NCI-H128 (cell line): ENCODE data around the gene TRAPPC13.
"Not testable (repeated sequence)": the region's sequence is repeated elsewhere in the genome, so short reads cannot be mapped to it uniquely, and the experiment has no call there.

Experiments
- DNase-seq: peaks from one replicate; lab custom pipeline; 2025; ENCODE audit not compliant: unreplicated experiment; lab: John Stamatoyannopoulos, UW

The TRAPPC13 gene, protein sequence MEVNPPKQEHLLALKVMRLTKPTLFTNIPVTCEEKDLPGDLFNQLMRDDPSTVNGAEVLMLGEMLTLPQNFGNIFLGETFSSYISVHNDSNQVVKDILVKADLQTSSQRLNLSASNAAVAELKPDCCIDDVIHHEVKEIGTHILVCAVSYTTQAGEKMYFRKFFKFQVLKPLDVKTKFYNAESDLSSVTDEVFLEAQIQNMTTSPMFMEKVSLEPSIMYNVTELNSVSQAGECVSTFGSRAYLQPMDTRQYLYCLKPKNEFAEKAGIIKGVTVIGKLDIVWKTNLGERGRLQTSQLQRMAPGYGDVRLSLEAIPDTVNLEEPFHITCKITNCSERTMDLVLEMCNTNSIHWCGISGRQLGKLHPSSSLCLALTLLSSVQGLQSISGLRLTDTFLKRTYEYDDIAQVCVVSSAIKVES

DNA sequence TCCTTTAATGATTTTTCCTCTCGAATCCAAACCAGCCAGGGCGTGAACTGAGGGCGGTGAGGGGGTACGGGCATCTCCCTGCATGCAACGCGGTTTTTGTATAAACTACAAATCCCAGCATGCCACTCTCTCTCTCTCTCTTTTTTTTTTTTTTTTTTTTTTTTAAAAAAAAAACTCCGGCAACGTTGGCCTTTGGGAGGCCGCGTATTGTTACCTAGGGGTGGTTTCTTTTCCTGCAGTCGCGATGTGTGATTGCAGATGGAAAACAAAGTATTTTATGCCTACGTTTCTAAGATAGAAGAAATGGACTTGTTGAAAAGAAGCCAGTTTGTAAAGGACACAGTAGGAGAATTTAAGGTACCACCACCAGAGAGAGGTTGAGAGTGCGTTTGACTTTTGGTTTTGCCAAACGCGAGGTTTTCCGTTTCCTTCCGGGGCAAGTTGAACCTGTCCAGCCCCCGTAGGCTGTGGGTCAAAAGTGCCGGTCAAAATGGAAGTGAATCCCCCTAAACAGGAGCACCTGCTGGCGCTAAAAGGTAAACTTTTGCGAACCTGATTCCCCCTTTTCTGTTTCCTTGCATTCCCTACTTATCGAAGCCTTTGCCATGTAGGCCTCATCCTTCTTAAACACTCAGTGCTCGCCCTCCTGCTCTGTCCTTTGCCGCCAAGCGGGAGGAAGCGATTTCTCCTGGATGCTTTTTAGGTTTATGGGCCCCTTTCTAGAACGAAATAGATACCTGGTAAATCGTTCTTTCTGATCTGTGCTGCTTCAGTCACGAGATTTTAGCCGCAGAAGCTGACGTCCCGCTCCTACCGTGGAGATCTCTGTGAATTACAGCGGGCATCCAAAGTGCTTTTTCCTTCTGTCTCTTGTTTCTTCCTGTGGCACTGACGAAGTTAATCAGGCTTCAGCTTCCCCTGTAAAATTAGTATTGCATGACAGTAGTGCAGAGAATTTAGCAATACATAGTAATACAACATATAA is at the start of gene TRAPPC13, which contains the start of gene SHLD3:
Gene TRAPPC13 (plus strand): TSS at position 457 of the 985 bp plus-strand sequence. CDS start 34 bp downstream, at position 491.
Gene SHLD3 (plus strand): TSS at position 457 of the 985 bp plus-strand sequence. CDS start 4,561 bp downstream, outside the sequence.
- peak; percentile 78 for DNase-seq

DNA sequence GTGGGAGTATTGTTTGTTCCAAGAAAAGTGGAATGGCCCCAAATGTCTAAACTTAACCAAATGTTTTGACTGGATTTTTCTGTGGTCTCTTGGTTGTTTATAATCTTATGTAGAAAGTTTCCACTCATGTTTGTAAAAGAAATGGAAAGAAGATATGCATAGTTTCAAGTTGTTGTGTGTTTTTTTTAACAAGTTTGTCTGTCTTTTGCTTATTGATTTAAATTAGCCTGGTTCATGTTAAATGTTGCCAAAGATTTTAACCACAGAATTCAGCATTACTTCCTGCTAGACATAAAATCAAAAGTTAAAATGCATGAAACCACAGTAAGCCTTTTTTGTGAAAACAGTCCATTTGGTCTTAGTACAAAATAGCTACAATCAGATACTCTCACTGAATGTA is 47.7 kb upstream of the TRAPPC13 start:
- no peak for DNase-seq

DNA sequence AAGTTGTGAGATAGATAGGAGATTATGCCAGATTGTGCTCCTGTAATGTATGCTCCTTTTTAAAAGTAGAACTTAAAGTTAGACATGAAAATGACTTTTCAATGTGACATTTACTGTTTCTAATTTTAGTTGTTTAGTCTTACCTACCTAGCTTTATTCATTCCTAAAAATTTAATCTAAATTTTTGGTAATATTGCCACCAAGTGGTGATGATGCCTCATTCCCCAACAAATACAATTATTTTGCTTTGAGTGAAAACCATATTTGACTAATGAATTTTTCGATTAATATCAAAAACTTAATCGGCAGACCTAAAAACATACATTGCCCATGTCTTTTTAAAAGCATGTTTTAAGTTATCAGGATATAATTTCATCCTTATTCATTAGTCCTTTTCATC is 36.1 kb upstream of the TRAPPC13 start:
- no peak for DNase-seq

DNA sequence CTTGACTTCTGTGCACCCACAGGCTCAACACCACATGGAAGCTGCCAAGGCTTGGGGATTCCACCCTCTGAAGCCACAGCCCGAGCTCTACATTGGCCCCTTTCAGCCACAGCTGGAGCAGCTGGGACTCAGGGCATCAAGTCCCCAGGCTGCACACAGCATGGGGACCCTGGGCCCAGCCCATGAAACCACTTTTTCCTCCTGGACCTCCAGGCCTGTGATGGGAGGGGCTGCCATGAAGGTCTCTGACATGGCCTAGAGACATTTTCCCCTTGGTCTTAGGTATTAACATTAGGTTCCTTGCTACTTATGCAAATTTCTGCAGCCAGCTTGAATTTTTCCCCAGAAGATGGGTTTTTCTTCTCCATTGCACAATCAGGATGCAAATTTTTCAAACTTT is 23.1 kb upstream of the TRAPPC13 start:
- not testable (repeated sequence) for DNase-seq

DNA sequence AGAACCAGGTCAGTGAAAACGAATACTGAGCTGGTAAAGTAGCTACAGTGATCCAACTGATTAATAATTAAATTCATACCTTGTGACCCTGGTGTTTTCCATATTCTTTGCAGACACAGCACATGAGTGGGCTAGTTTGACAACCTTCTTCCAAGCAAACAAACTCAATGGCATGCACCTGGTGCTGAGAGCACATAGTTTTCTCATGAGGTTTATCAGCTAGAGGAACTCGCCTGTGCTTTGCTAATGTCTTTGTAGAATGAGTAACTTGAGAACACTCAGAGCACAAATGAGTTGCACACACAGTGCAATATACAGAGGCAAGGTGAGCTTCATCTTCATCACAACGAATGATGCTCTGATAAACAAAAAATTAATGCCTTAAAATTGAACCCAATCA is 13.3 kb upstream of the TRAPPC13 start:
- DNase-seq, result peak; percentile 9

DNA sequence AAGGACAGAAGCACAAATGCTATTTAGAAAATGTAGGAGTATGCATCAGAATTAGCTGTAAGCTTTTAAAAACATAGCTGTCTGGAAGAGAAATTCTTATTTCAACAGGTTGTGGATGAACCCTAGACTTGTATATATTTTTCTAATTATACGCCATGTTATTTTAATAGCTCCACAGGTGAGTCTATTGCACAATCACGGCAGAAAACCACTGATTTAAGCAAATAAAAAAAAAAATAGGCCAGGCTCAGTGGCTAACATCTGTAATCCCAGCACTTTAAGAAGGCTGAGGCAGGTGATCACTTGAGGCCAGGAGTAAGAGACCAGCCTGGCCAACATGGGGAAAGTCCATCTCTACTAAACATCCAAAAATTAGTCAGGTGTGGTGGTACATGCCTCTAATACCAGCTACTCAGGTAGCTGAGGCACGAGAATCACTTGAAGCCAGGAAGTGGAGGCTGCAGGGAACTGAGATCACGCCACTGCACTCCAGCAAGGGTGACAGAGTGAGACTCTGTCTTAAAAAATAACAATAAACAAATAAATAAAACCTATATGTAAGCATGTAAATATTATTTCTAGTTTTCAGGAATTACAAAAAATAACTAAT is 12.4 kb upstream of the TRAPPC13 start:
- no peak for DNase-seq

DNA sequence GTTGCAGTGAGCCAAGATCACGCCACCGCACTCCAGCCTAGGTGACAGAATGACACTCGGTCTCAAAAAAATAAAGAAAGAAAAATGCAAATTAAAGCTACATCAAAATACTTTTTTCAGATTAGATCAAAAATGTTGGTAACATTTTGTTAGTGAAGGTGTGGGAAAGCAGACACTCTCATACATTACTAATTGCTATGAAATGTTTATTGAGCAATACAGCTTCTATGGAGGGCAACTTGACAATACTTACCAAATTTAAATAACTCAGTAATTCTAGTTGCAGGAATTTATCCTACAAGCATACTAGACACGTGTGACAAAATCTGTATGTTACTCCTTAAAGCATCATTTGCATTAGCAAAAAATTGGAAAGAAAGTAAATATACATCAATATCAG is 4.8 kb upstream of the TRAPPC13 start:
- no peak for DNase-seq

DNA sequence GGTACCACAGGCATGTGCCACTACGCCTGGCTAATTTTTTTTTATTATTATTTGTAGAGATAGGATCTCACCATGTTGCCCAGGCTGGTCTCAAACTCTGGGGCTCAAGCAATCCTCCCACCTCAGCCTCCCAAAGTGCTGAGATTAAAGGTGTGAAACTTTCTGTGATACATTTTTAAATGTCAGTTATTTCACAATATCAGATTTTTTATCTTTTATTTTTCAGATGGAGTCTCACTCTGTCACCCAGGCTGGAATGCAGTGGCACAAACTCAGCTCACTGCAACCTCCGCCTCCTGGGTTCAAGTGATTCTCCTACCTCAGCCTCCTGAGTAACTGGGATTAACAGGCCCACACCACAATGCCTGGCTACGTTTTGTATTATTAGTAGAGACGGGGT is 2.9 kb upstream of the TRAPPC13 start:
- not testable (repeated sequence) for DNase-seq

DNA sequence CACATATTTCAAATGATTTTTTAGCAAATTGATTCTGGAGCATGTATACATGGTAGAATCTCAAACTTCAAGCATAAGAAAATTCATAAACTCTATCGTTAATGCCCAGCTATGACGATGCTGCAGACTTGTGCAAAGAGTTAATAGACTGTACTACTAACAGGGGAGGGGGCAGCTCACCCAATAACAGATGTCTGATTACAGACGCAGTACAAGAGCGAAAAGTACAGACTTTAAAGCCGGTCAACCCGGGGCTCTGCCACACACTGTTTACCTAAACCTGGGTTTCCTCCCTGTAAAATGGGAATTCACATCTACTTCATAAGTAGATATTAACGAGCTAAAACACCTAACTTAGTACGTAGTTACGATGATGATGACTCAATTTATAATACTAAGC is 1.3 kb upstream of the TRAPPC13 start:
- no peak for DNase-seq

DNA sequence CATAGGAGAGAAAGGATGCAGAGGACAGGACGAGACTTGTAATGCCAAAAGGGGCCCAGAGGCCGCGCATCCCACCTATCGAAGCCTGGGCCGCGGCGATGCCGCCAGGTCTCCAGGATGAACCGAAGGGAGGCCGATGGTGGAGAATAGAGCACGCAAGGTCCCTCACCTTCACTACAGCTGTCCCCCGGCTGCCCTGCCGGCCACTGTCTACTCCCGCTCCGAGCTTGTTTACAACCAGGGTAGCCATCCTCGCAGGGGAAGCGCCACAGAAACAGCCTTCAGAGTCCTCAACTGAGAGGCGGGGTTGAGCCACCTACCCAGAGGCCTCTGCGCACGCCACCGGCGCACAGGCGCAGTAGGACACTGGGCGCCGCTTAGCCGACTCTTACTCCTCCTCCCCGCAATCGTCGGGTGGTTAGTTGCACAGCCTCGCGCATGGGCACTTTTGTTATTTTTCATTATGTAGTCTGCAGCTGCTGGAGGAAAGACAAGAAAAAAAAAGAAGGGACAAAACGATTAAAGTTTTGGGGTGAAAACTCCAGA is 729 bp upstream of the TRAPPC13 start, which contains the start of gene TRIM23:
Gene TRIM23 (minus strand): TSS at position 309 of the 546 bp plus-strand sequence. CDS start 59 bp downstream, at position 250.
- DNase-seq, result peak; percentile 78

DNA sequence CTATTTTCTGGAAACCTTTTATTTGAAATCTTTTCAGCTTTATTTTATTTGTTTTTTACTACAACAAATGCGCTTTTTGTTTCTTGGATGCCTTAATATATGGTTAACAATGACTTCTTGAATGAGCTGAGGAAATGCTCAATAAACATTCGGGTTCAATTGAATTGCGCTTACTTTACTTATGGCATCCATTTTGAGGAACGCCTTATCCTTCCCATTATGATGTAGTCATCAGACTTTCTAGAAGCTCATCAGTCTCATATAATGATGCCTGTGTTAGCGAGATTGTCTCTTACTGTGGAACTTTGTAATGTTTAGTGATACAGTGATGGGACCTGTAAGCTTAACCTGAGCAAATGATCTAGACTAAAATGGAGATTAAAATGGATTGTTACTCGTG is 916 bp downstream of the TRAPPC13 start:
- DNase-seq, result no peak

DNA sequence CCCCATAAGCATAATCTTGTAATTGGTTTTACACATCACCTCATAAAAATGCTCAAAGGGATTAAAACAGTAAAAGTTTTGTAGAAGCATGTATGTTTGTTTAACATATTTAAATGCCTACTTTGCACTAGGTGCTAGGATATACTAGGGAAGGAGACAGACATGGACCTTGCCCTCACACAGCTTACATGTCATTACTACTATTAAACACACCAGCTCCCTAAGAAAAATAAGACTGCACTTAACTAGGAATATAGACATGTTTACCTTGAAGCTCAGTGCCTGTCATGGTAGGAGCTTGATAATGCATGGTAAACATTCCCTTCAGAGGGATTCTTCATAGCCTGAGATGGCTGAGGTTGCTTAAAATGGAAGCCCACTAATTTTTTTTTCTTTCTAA is 6.2 kb downstream of the TRAPPC13 start:
- DNase-seq, result no peak

DNA sequence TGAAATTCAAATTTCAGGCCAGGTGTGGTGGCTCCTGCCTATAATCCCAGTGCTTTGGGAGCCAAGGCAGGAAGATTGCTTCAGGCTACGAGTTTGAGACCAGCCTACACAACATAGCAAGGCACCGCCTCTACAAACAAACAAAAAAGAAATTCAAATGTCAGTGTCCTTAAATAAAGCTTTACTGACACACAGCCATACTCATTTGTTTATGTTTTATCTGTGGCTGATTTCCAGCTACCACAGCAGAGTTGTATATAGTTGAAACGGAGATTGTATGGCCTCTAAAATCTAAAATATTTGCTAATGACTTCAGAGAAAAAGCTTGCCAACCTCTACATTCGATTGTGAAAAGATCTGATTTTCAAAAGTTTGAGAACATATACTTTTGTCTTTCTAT is 15.4 kb downstream of the TRAPPC13 start:
- DNase-seq, result no peak

DNA sequence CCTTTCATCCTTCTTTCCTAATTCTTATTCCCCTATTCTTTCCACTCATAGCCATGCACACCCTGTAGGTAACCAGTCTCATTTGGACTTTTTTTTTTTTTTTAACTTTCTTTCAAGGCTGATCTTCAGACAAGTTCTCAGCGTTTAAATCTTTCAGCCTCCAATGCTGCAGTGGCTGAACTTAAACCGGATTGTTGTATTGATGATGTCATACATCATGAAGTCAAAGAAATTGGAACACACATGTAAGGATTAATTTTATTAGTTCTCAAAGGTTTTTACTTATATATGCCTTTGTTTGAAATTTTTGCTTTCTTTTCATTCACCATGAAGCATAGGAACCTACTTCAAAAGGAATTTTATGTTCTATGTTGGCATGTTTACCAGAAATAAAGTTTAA is 22.1 kb downstream of the TRAPPC13 start:
- no peak for DNase-seq

DNA sequence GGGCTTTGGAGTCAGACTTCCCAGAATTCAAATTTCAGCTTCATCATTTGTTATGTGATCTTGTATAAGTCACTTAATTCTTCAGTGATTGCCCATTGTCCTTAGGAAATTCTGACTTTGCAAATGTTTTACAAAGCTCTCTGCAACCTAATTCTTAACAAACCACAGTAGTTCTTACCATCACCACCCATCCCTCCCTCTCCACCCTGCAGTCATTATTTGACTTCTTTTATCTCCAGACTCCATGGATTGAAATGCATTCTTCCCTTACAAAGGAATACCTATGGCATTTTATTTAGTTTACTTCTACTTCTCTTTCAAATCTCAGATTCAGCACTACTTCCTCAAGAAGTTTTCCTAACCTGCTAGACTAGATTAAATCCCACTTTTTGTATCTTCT is 23.1 kb downstream of the TRAPPC13 start:
- no peak for DNase-seq

DNA sequence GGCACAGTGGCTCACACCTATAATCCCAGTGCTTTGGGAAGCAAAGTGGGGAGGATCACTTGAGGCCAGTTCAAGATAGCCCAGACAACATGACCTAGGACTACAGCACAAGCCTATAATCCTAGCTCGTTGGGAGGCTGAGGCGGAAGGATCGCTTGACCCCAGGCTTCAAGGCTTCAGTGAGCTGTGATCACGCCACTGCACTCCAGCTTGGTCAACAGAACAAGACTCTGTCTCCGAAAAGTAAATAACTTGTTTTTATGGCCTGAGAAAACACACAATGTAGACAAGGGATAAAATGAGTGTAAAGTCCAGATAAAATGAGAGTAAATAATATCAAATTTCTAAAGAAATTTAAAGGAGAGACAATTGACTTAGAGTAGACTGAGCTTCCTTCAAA is 26.3 kb downstream of the TRAPPC13 start:
- no peak for DNase-seq

DNA sequence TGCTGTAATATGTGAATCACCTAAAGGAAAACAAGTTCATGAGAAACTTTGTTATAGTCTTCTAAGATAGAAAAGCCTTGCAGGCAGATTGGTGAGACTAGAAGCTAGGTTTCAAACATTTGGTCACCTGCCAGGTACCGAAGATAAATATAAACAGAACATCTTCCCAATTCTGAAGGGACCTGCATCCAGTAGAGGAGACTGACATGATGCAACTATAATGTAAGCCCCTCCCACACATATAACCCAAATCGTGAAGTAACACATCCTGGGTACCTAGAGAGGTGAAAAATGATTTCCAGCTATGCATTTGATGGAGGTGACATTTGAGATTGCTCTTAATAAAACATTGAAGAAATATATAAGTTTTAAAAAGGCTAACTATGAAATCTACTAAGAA is 29.9 kb downstream of the TRAPPC13 start:
- no peak for DNase-seq

DNA sequence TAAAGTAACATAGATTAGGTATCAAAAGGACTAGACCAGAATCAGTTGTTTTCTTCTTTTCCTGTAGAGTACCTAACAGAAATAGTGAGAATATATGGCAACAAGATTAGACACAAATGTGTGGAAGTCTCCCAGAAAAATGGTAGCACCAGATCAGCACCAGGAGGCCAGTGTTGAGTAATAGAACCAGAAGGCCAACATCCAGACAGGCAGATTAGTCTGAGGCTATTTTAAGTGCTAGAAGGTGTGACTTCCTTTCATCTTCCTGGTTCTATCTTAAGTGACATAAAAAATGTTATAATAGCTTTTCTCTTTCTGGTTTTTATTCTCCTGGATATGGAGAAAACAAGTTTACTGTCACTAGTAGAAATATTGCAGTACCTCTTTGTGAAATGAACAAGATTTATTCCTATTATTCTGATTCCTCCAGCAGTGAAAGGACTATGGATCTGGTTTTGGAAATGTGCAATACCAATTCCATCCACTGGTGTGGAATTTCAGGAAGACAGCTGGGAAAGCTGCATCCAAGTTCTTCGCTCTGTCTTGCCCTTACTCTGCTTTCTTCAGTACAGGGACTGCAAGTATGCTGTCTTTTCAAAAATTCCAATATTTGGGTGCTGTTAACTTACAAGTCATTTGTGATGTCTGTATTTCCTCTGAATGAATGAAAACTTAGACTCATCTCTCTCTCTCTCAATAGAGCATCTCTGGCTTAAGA is 39.1 kb downstream of the TRAPPC13 start:
- DNase-seq, result no peak

DNA sequence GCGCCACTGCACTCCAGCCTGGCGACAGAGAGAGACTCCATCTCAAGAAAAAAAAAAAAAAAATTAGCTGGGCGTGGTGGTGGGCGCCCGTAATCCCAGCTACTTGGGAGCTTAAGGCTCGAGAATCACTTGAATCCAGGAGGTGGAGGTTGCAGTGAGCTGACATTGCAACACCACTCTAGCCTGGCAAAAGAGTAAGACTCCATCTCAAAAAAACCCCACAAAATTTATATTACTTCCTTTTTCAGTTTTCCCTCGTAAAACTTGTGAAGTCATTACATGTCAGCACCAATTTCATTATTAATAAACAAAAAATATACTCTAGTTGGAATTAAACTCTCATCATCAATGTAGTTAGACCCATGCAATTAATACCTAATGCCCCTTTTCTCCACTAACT is 43.9 kb downstream of the TRAPPC13 start:
- DNase-seq, result no peak

DNA sequence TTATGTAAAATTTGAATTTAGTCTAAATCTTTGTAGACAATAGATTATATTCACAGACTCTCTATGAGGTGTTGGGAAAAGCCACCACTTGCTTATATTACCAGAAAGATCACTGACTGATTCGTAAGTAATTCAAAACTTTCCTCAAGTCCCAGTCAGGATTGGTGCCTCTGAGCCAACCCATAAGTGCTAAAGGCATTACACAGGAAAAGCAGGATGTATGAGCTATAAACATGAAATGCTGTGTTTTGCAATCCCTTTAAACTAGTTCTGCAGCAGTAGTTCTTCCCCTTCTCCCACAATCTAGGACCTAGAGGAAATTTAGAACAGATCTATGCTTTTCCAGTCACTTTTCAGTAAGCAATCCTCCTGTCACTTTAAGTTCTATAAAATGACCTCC is 48.0 kb downstream of the TRAPPC13 start:
- no peak for DNase-seq
